Lower leg skin (tissue), 4 donors: ENCODE data around the gene STX11. TPM values are rescaled to one million over a fixed set of nuclear protein-coding genes. Genes with fewer than 3 reads are reported as not detected.

Source experiments
- DNase-seq, 2 donors: peaks; one replicate each; pipeline ENCODE4 v3.0.0-alpha.2; 2019; ENCODE audit warnings: low spot score in 2 of 2
- H3K4me3 ChIP-seq: fragments of 200-600 bp; sonication (generic); 2 replicates; pipeline ENCODE4 v1.5.1; 2017; ENCODE audit warnings: mild to moderate bottlenecking, low read depth; ENCODE audit not compliant: poor library complexity, severe bottlenecking
- POLR2A ChIP-seq, 2 donors: fragments of 450-650 bp; IDR thresholded peaks; one replicate each; pipeline ENCODE4 v1.6.1; 2016 to 2017; ENCODE audit warnings: antibody characterized with exemption in 2 of 2, mild to moderate bottlenecking in 1 of 2, moderate library complexity in 1 of 2
- WGBS, 2 donors: methylation state at CpG; one replicate each; pipeline ENCODE4 v1.1.5; 2018; 5-methylcytosine and 5-hydroxymethylcytosine counted together
- intact Hi-C: fragments of 100-400 bp; cut with DNase I; formaldehyde crosslinking; loops from one replicate; pipeline ENCODE4 v1.15.0; 2023; ENCODE audit warnings: low total_unique reads
- total RNA-seq, 4 donors: library from RNA; depleted of rRNA; stranded (reverse); fragments of >200 nt; gene quantifications; one replicate each; pipeline ENCODE4 v1.1.0, GENCODE V29; 2016
- TF ChIP-seq, protein P1 (sequence below), 3 donors: fragments of 450-650 bp; IDR thresholded peaks; one replicate each; pipeline ENCODE4 v1.5.1; 2016; ENCODE audit warnings: antibody characterized with exemption in 3 of 3, mild to moderate bottlenecking in 3 of 3, moderate library complexity in 2 of 3

STX11 gene
- total RNA-seq, 4 donors from 2014 or later = 14.4 to 34.3 (median 19.3) TPM

DNA sequence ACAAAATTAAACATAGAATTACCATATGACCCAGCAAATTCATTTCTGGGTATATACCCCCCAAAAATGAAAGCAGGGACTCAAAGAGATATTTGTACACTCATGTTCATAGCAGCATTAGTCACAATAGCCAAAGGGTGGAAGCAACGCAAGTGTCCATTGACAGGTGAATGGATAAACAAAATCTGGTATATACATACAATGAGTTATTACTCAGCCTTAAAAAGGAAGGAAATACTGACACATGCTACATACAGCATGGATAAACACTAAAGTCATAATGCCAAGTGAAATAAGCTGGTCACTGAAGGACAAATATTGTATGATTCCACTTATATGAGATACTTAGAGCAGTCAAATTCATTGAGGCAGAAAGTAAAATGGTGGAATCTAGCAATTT lies 5.3 kb upstream of the STX11 start:
- TF ChIP-seq POLR2A (IDR thresholded peaks at IDR 0.05) = no peak
- WGBS, 2 donors = 76 to 82% methylated on average over 1 of the region's 1 CpG
- H3K4me3 ChIP-seq = no peak overlapping the region
- no peak for DNase-seq
- intact Hi-C loops = no loop called here

DNA sequence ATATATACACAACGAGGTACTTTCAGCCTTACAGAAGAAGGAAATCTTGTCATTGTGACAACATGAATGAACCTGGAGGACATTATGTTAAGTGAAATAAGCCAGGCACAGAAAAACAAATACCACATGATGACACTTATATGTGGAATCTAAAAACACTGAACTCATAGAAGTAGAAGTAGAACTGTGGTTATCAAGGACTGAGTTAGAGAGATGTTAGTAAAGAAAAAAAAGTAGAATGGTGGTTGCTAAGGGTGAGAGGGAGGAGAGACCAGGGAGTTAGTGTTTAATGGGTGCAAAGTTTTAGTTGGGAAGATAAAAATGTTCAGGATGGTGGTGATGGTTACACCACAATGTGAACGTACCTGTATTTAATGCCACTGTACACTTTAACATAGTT lies 4.8 kb upstream of the STX11 start:
- intact Hi-C loops = no loop called here
- no peak for TF ChIP-seq POLR2A (IDR thresholded peaks at IDR 0.05)
- TF ChIP-seq, protein P1, sequence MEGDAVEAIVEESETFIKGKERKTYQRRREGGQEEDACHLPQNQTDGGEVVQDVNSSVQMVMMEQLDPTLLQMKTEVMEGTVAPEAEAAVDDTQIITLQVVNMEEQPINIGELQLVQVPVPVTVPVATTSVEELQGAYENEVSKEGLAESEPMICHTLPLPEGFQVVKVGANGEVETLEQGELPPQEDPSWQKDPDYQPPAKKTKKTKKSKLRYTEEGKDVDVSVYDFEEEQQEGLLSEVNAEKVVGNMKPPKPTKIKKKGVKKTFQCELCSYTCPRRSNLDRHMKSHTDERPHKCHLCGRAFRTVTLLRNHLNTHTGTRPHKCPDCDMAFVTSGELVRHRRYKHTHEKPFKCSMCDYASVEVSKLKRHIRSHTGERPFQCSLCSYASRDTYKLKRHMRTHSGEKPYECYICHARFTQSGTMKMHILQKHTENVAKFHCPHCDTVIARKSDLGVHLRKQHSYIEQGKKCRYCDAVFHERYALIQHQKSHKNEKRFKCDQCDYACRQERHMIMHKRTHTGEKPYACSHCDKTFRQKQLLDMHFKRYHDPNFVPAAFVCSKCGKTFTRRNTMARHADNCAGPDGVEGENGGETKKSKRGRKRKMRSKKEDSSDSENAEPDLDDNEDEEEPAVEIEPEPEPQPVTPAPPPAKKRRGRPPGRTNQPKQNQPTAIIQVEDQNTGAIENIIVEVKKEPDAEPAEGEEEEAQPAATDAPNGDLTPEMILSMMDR (IDR thresholded peaks at IDR 0.05) = no peak
- no peak for DNase-seq
- H3K4me3 ChIP-seq = no peak overlapping the region
- WGBS, 2 donors = 89 to 90% methylated on average over 2 of the region's 2 CpGs

DNA sequence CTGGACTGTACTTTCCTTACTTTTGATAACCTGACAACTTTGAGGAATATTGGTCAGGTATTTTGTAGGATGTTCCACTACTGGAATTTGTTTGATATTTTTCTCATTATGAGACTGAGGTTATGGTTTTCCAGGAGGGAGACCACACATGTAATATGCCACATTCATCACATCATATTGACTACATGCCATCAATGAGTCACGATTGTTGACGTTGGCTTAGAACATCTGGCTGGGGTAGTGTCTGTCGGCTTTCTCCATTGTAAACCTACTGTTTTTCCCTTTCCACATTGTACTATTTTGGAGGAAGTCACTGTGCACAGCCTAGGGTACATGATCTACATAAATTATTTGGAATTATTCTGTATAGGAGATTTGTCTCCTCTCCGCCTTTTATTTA lies 1.4 kb upstream of the STX11 start:
- TF ChIP-seq, protein P1 (IDR thresholded peaks at IDR 0.05) = no peak
- TF ChIP-seq POLR2A (IDR thresholded peaks at IDR 0.05) = no peak
- 45 to 46% methylated on average over 4 of the region's 4 CpGs for WGBS, 2 donors
- no peak for DNase-seq
- no peak overlapping the region for H3K4me3 ChIP-seq
- intact Hi-C loops = no loop called here

DNA sequence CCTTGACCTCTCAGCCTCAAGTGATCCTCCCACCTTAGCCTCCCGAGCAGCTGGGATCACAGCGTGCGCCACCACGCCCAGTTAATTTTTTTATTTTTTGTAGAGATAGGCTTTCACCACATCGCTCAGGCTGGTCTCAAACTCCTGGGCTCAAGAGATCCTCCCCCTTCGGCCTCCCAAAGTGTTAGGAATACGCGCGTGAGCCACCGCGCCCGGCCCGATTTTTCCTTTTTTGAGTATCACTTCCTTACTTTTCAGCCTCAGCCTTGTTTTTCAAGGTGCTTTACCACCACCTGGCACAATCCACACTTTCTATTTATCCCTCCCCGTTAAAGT lies 791 bp upstream of the STX11 start:
- WGBS, 2 donors = 54 to 57% methylated on average over 14 of the region's 14 CpGs
- intact Hi-C loops = no loop called here
- peak overlapping the region; percentile 48 for H3K4me3 ChIP-seq
- no peak for TF ChIP-seq POLR2A (IDR thresholded peaks at IDR 0.05)
- TF ChIP-seq, protein P1 (IDR thresholded peaks at IDR 0.05) = no peak
- no peak for DNase-seq

DNA sequence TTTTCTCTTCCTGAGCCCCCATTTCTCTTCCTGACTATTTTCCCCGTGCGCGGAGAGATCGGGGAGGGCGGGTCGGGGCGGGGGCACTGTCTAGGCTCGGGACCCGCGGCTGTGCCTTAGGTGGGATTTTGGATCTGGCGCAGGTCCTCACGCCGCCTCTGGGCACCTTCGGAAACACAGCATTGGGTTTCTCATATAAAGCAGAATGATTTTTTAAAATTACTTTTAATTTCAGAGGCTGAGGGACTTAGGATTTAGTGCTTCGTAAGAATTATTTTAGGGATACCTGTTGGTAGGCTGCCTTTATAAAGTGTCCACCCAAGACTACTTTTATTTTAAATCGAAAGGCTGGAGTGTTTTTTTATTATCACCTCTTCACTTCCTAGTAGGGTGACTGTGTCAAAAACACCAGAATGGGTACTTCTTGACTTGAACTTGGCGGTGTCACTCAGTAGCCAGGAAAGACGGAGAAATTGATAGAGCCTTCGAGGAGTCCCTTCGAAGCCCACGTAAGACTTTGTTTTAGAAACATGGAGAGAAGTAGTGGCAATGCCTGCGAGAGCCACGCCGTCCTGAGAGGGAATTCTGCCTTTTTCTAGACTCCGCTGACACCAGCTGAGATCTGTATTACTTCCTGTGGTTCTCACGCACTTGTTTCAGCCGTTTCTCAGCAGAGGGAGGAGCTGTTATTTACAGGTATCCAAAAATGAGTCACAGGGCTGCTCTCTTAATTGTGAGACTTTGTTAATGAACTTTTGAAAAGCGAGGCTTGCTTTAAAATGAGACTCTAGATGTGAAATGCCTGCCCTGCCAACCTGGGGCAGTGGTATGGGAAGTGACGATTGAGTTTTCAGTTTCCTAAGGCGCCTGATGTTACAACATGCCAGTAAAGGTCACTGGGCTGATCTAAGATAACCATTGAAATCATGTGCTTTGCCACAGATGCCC lies 667 bp downstream of the STX11 start:
- WGBS, 2 donors = 6 to 7% methylated on average over 30 of the region's 30 CpGs
- DNase-seq = no peak
- H3K4me3 ChIP-seq = peak overlapping the region; percentile 48
- TF ChIP-seq, protein P1 (IDR thresholded peaks at IDR 0.05) = no peak
- no peak for TF ChIP-seq POLR2A (IDR thresholded peaks at IDR 0.05)
- intact Hi-C loops = no loop called here

DNA sequence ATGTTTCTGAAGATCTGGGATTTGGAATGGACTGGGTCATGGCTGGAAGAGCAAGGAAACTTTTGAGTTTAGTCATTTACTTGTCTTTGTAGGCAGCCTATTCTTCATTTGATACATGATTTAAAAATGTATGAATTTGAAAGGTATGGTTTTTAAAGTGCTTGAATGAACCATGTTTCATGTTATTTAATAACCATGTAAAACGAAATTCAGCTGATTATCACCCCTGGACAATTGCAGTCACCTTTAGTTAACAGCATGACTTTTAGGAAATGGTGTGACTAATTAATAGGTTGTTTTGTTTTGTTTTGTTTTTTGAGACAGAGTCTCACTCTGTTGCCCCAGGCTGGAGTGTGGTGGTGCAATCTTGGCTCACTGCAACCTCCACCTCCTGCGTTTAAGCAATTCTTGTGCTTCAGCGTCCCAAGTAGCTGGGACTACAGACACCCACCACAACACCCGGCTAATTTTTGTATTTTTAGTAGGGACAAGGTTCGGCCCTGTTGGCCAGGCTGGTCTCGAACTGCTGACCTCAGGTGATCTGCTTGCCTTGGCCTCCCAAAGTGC lies 2.1 kb downstream of the STX11 start:
- intact Hi-C loops = no loop called here
- H3K4me3 ChIP-seq = no peak overlapping the region
- WGBS, 2 donors = 76 to 90% methylated on average over 6 of the region's 6 CpGs
- no peak for DNase-seq
- TF ChIP-seq POLR2A (IDR thresholded peaks at IDR 0.05) = no peak
- TF ChIP-seq, protein P1 (IDR thresholded peaks at IDR 0.05) = no peak
